GM18502 (cell line): ENCODE results near the gene SREBF2.
"Not testable (repeated sequence)": the region's sequence is repeated elsewhere in the genome, so short reads cannot be mapped to it uniquely, and the experiment has no call there.

ENCODE experiments used
- ATAC-seq: cut with Tn5 transposase; IDR thresholded peaks from one replicate; pipeline ENCODE4 v1.9.1; 2021; ENCODE audit warnings: mild to moderate bottlenecking; ENCODE audit not compliant: unreplicated experiment, poor library complexity

The SREBF2 gene

DNA sequence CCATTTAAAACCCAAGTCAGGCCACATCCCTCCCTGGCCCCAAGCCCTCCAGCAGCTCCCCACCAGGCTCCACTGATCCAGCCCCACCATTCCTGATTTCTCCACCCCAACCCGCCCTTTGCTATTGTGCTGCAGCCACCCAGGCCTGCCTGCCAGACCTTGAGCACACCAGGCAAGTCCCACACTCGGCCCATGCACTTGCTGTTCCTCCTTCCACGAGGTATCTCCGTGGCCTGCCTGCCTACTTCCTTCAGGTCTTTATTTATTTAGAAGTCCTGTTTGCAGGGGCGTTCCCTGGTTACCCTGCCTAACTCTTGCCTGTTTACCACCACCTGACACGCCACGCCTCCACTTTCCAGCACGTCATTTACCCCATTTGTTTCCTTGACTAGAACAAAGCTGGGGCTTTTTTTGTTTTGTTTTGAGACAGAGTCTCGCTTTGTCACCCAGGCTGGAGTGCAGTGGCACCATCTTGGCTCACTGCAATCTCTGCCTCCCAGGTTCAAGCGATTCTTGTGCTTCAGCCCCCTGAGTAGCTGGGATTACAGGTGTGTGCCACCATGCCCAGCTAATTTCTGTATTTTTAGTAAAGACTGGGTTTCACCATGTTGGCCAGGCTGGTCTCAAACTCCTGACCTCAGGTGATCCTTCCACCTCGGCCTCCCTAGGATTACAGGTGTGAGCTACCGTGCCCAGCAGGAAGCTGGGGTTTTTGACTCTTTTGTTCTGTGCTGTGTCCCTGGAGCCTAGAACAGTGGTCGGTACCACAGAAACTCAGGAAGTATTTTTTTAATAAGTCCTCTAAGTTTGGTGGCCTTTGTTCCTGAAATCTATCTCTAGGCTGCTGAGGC is 107.3 kb downstream of the SREBF2 start:
- ATAC-seq, result peak; percentile 49

- ATAC-seq, result peak; percentile 45
Measured at GRCh38 chr22:41940832-41941765, 108.2 kb downstream of the SREBF2 start.

- ATAC-seq, result no peak
Measured at GRCh38 chr22:41943661-41944209, 110.8 kb downstream of the SREBF2 start.

DNA sequence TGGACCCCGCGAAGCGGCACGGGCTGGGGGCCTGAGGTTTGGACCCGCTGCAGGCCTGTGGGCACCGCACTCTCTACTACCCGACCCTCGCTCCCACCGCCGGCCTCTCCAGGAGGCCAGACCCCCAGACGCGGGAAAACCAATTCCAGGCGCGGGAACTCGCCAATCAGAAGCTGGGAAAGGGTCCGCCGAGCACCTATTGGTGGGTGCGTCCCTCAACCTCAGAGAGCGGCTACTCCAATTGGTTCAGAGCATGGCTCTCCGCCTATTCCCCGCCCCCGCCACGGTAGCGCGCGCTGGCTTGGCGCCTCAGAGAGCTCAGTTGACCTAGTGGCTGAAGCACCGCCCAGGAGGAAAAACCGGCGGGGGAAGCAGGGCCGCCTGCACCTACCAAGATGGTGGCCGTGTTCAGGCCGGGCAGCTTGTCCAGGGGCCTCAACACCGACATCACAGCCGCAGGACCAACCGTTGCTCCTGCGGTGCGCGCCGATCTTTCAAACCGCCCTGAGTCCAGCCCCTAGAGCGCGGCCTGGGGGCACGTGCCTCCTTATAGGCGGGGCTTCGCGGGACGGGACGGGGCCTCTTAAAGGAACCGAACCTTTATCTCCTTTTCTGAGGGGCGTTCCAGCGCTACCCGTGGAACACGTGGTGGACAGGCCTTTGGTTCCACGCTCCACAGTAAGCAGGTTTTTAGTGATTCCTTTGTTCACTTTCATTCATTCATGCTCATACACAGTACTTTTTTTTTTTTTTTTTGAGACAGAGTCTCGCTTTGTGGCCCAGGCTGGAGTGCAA is 113.9 kb downstream of the SREBF2 start, which contains the start of gene CENPM:
CENPM (minus strand) TSS at position 524 of the 795 bp plus-strand sequence; CDS start at position 448, 76 bp downstream.
- peak; percentile 82 for ATAC-seq

- ATAC-seq, result no peak
Measured at GRCh38 chr22:41947424-41948080, 114.6 kb downstream of the SREBF2 start.

GRCh38 chr22:41948142-41948541 is 115.2 kb downstream of the SREBF2 start:
- no peak for ATAC-seq

- not testable (repeated sequence) for ATAC-seq
Measured at GRCh38 chr22:41948928-41949296, 116.0 kb downstream of the SREBF2 start.

- no peak for ATAC-seq
Measured at GRCh38 chr22:41949297-41949965, 116.5 kb downstream of the SREBF2 start.

GRCh38 chr22:41951898-41952474 is 119.1 kb downstream of the SREBF2 start, which contains the start of gene SMIM45:
TSS of gene SMIM45 (plus strand) at chr22:41952150.
- no peak for ATAC-seq

GRCh38 chr22:41952713-41953112 is 119.8 kb downstream of the SREBF2 start:
- ATAC-seq, result no peak
